CD4-positive, alpha-beta T cell treated with Interleukin-6 at 100 ng/mL for 8 hours (primary cell): ENCODE measurements around the gene CPXM2.

Experiments used
- DNase-seq: peaks from one replicate; pipeline ENCODE4 v3.0.0-alpha.2; 2020; ENCODE audit warnings: mixed read lengths, low spot score

Gene CPXM2

GRCh38 chr10:123798856-123799255 is 92.8 kb downstream of the CPXM2 start:
- no peak for DNase-seq

- no peak for DNase-seq
Observed at GRCh38 chr10:123797813-123798212, 93.8 kb downstream of the CPXM2 start.

- DNase-seq = no peak
Observed at GRCh38 chr10:123796736-123797135, 94.9 kb downstream of the CPXM2 start.

- no peak for DNase-seq
Observed at GRCh38 chr10:123795846-123796590, 95.6 kb downstream of the CPXM2 start.

DNA sequence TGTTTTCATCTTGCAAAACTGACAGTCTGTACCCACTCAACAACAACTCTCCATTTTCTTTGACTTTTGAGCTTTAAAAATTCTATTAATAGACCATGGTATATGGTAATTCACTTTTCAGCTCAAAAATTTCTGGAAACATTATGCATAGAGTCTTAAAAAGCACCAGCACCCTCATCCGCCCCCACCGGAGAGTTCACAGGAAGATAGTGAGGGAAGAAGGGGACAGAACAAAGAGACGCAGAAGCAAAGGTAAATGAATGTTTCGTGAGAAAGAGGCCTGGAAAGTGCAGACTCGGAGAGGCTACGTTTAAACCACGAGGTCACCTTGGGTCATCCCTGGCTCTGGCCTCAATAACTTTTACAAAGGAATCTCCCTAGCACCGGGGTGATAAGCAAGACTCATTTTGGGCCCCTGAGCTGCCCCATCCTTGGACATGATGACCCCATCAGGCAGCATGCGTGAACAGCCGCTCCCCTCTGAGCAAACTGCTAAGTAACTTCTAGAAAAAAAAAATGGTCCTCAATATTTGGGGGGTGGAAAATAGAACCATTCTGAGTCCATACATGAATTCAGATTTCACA is 96.3 kb downstream of the CPXM2 start:
- DNase-seq = no peak

- no peak for DNase-seq
Observed at GRCh38 chr10:123792248-123792978, 99.2 kb downstream of the CPXM2 start.

DNA sequence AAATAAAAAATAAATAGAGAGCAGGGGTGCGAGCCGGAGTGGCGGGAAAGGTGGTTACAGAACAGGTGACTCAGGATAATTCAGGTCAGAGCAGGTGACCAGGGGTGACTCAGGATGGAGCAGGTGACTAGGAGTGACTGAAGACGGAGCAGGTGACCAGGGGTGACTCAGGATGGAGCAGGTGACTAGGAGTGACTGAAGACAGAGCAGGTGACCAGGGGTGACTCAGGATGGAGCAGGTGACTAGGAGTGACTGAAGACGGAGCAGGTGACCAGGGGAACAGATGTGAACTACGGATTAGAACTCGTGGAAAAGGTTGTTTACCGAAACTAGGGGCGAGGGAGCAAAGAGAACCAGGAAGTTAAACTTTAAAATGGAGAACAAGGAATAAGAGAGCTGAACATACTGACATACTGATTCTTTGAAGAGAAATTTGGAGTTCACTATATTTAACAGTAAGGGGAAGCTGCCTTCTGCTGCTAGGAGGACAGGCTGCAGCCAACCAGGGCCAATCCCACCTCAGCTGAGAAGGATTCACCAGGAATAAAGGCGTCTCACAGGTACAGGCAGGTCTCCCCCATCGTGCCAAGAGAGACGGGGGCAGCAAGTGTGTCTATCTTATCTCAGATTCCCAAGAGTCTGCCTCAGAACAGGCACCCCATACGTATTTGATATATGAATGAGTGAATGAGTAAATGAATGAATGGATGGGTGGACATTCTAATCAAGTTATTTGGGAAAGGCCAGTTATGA is 101.3 kb downstream of the CPXM2 start:
- no peak for DNase-seq

DNA sequence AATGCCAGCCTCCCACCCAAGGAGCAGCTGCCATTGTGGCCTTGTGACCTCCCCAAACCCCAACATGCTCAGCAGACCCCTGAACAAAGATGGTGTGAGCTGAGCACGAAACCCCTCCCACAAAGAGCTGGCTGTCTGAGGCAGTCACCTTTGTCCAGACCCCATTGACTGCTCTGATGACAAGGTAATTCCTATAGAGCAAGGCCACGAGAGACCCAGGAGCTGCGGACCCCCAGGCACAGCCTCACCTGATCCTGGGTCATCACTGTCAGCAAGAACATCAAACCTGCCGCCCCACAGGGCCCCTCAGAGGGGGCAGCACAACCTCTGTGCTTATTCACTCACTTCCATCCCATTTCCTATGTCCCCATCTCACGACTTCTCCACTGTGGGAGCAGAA is 102.6 kb downstream of the CPXM2 start:
- DNase-seq = no peak

- no peak for DNase-seq
Observed at GRCh38 chr10:123787566-123787965, 104.0 kb downstream of the CPXM2 start.

- no peak for DNase-seq
Observed at GRCh38 chr10:123786896-123787295, 104.7 kb downstream of the CPXM2 start.

- DNase-seq = no peak
Observed at GRCh38 chr10:123786306-123786705, 105.3 kb downstream of the CPXM2 start.

GRCh38 chr10:123784646-123785045 is 107.0 kb downstream of the CPXM2 start:
- no peak for DNase-seq

- no peak for DNase-seq
Observed at GRCh38 chr10:123784216-123784615, 107.4 kb downstream of the CPXM2 start.

DNA sequence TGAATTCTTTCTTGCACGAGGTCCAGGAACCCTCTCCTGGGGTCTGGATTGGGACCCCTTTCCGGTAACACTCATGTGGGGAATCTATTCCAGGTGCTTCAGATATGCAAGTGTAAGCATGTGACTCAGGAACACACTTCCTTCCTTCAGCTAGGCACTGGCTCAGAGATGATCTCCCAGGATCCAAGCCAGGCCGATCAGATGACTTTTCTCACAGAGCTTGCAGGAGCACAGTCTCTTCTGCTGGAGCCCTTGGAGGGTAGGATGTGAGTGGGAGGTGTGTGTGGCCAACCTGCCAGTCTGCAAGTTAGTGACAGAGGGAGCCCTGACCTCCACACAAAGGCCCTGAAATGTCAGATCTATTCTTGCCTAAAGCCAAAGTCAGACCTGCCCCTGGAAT is 108.3 kb downstream of the CPXM2 start:
- DNase-seq = no peak

GRCh38 chr10:123782549-123782948 is 109.1 kb downstream of the CPXM2 start:
- no peak for DNase-seq

DNA sequence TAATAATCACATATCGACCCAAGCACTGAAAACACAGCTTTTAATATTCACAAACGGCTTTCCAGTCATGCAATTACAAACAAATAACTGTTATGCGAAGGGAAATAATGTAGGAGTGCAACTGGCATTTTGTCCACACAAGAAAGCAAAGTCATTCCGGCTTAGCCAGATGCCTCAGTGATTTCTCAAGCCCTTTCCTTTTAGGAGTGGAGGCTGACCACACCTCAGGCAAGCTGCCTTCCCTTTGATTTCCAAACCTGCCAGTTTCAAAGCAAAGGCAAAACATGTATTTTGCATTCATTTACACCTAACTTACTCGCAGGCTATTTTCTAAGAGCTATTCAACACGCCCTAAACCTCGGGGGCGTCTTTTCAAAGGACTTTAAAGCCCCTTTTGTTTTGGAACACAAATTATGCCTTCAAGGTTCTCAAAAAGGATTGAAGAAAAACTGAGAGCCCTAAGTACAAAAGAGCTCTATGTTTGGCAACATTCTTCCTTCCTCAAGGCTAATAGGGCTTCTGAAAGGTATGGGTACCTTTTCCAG is 109.6 kb downstream of the CPXM2 start:
- no peak for DNase-seq

- DNase-seq = no peak
Observed at GRCh38 chr10:123781324-123781900, 110.2 kb downstream of the CPXM2 start.

DNA sequence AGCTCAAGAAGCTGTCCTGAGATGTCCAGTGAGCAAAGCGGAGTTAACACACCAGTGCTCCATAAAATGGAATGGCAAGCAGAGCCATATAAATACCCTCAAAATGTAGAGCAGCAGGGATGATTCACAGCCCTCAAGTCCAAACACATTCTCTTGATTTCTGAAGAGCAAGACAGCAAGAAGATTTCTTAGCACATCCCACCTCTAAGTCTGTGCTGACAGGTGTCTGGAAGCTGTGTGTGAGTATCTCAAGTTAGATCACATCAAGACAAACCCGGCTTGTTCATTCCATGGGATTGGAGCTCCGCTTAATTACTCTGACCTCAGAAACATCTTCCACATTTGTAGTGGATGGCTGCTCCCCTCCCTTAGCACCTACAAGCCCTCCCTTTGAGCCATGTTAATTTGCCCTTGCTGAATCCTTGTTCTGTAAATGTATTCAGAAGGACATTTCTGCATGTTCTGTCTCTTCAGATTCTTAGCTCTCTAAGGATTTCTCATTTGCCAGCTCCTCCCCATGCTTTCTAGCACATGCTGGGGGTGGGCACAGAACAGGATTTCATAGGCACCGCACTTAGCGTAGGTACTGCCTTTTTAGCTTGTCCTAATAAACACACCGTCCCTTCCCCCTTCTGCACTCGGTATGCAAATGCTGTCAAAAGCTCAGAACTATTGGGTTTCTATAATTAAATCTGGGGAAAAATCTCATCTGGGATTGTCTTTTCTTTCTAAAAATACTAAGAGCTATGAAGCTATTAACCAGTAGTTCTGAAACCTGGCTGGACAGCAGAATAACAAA is 112.7 kb downstream of the CPXM2 start:
- no peak for DNase-seq

DNA sequence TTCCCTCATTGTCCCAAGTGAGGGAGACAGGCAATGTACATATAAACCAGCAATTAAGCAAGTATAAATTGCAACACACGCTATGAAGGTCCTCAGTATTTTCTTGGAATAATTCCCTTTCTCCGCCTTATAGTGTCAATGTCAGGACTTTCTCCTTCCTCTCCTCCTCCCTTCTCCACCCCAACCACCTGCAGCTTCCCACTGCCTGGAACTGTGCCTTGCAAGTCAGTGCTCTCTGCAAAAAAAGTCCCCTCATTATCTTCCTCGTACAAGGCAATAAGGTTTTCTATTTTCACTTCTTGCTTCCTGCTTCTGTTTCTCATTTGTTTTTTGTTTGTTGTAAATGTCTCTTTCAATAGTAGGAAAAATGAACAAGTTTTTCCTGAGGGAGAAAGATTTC is 113.7 kb downstream of the CPXM2 start:
- no peak for DNase-seq

DNA sequence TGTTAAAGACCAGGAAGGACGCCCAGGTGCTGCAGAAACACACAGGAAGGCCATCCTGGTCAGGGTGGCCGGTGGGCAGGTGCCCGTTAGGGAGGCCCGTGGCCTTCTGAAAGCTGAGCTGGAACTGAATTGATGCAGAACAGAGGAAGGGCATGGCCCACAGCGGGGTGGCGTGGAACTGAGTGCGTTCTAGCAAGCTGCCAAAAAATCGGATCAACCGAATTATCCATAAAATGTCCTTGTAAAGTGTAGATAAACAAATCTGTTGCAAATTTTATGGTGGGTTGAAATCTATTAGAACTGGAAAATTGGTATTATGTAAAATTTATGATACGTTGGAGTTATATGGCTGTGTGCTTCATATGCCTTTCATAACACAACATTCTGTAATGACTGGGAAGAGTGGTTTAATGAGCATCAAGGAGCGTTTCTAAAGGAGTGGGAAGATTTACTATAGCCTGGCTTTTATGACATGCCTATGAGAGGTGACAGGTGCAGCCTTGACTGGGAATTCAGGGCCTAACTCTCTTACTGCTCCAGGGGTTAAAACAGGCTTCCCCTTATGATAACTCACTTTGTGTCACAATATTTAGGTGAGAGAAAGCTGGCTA is 117.4 kb downstream of the CPXM2 start:
- DNase-seq = no peak
